HG03469 (cell line): ENCODE measurements around the gene ASS1.

Experiments
- ATAC-seq: cut with Tn5 transposase; IDR thresholded peaks from one replicate; pipeline ENCODE4 v1.9.1; 2021; ENCODE audit warnings: mild to moderate bottlenecking, moderate library complexity, moderate number of reproducible peaks; ENCODE audit not compliant: unreplicated experiment

Gene ASS1

GRCh38 chr9:130526193-130526853 is 81.6 kb downstream of the ASS1 start:
- ATAC-seq: no peak

- ATAC-seq: no peak
Observed at GRCh38 chr9:130526854-130527650, 82.3 kb downstream of the ASS1 start.

DNA sequence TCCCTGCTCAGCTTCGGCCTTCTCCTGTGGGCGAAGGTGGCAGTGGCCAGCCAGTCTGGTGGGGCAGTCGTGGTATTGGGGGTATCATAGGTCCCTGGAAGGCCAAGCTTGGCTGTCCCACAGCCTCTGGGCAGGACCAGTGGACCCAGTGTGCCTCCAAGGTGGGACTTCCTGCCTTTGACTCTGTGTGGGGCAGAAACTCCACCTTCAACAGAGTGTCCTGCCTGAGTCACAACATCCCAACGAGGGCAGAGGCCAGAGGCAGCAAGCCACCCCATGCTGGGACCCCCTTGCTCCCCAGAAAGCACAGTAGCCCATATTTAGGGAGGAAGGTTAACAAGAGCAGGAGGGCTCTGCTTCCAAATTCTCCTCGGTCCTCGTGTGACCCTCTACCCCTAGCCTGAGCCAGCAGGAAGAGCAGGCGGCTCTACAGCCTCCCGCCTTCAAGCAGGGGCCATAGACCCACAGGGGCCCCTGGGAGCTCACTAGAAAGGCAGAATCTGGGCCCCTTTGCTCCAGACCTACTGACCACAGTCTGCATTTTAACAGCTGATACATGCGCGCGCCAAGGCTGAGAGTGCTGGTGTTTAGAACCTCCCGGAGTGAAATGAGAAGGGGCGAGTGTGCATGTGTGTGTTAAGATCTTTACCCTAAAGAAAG is 83.0 kb downstream of the ASS1 start:
- ATAC-seq: no peak

DNA sequence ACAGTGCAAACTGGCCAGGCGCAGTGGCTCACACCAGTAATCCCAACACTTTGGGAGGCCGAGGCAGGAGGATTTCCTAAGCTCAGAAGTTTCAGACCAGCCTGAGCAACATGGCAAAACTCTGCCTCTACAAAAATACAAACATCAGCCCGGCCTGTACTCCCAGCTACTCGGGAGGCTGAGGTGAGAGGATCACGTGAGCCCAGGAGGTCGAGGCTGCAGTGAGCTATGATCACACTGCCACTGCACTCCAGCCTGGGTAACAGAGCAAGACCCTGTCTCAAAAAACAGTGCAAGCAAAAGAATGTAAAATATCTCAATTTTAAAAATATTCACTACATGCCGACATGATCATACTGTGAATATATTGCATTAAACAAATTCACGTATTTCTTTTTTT is 83.9 kb downstream of the ASS1 start:
- no peak for ATAC-seq

GRCh38 chr9:130530938-130531337 is 86.2 kb downstream of the ASS1 start:
- ATAC-seq: no peak

DNA sequence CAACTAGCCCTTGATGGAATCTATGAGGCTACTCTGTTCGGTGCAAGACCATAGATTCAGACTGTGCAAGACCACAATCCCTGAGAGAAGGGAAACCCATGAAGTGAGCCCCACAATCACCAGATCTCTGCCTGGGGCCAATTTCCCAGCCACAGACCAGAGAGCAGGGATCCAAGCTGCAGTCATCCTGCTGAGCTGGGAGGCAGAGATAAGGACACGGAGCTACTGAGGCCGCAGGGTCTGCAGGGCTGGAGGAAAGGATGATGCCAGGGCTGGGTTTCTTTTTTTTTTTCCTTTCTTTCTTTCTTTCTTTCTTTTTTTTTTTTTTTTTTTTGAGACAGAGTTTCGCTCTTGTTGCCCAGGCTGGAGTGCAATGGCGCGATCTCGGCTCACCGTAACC is 86.9 kb downstream of the ASS1 start:
- no peak for ATAC-seq

DNA sequence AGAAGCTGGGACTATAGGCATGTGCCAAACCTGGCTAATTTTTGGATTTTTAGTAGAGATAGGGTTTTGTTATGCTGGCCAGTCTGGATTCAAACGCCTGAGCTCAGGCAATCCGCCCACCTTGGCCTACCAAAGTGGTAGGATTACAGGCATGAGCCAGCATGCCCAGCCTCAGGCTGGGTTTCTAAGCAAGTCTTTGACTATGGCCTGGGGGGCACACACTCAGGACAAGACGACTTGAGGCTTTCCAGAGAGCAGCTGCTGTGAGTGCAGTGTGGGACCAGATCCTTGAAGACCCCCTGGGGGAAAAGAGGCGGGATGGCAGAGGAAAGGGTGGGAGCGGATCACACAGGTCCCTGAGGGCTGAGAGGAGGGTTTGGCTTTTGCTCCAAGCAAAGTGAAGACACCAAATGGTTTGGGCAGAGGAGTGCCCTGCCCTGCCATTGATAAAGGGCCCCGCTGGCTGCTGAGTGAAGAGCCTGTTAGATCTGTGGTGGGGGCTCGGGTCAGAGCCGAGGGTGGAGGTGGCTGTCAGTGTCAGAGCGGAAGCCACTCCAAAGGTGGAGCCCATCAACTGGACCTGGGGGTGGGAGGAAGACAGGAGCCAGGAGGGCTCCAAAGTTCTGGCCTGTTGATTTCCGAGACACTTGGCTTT is 87.8 kb downstream of the ASS1 start:
- ATAC-seq: no peak

DNA sequence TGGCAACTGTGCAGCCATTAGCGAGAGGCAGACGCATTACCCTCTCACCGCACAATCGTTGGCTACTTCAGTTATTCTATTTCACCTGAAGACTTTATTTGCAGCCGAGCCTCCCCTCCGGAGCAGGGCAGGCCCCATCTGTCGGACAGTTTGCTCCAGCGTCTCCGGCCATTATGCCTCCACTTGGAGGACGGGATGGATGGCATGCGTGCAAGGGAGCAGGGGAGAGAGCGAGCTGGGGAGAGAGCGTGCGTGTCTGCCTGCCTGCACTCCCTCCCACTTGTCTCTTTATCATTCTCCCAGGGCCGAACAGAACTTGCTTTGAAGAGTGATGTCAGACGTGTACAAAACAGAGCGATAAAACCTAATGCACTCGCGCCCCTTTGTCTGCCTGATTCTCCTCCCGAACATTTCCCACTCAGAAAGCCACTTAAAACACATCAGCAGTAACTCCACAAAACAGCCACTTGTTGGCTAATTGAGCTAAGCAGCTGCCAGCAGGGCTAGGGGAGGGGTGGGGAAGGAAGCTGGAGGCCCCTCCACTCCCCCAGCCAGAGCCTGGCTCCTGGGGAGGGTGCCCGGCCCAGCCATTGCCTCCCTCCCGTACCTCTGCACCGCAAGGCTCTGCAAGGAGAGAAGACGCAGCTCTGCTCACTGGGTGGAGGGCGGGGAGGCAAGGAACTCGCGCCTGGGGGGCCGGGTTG is 91.2 kb downstream of the ASS1 start:
- no peak for ATAC-seq

DNA sequence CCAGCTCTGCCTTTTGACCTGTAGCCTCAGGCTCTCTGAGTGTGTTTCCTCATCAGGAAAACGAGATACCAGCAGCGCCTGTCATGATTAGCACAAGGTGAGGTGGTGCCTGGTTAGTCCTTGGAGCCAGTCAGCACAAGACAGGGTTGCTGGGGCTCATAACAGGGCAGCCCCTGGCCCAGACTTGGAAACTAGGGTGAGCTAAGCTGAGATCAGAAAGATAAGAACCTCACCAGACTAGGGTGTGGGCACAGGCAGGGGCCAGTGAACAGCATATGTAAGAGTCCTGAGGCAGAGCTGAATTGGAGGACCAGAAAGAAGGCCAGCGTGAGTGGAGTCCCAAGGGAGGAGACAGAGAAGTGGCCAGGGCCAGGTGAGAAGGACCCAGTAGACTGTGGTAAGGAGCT is 91.9 kb downstream of the ASS1 start:
- no peak for ATAC-seq

DNA sequence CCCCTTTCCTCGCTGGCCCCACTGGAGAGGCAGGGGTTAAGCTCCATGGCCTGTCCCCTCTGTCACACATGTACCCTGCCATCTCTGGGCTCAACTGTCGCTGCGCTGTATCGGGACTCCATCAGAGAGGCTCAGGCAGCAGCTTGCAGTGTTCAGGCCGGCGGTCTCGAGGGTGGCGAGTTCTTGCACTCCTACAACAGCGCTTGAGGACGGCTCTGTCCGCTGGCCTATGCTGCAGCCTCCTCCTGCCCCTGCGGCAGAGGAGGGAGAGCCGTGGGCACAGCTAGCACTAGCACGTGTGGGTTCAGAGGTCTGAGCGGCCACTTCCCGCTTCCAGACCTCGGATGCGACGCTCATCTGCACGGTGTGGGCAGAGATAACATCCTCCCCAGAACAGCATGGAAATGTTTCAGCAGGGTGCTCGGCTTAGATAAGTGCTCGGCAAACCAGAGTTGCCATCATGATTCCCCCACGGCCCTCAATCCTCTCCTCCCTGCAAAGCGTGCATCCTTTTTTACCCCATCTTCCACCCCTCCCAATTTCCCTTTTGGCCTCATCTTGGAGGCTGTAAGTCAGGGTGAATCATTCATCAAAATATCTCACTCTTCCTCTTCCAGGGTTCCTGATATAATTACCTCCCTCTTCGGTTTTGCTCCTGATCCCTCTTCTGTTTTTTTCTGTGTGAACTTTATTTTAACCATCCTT is 92.7 kb downstream of the ASS1 start:
- no peak for ATAC-seq

DNA sequence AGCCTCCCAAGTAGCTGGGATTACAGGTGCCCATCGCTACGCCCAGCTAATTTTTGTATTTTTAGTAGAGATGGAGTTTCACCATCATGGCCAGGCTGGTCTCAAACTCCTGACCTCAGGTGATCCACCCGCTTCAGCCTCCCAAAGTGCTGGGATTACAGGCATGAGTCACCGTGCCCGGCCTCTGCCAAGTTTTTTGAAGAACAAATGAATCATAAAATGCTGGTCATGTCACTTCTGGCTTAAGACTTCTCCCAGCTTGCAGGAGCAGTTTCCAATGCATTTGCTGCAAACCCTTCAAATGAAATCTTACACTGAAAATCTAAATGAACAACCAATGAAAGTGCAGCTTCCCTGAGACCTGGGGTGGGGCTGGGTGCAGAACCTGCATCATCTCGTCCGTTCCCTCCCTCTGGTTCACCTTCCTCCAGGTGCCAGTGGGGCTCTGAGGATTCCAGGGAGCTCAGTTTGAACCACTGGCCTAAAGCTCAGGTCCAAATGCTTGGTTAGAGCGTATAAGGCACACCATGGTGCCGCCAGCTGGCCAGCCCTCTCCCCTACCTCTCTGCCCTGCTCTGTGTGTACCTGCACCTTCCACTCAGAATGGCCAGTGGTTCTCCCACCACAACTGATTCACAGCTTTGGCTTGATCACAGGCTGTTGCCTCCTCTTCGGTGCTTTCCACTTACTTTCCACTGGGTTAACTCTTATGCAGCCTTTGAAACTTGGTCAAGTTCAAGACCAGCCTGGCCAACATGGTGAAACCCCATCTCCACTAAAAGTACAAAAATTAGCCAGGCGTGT is 94.9 kb downstream of the ASS1 start:
- ATAC-seq: no peak

GRCh38 chr9:130541533-130541932 is 96.8 kb downstream of the ASS1 start:
- ATAC-seq: no peak

GRCh38 chr9:130542038-130542437 is 97.3 kb downstream of the ASS1 start:
- no peak for ATAC-seq

GRCh38 chr9:130542457-130543228 is 97.9 kb downstream of the ASS1 start:
- ATAC-seq: no peak

GRCh38 chr9:130543368-130543767 is 98.6 kb downstream of the ASS1 start:
- no peak for ATAC-seq

GRCh38 chr9:130543859-130544258 is 99.1 kb downstream of the ASS1 start:
- ATAC-seq: no peak

GRCh38 chr9:130544364-130544763 is 99.6 kb downstream of the ASS1 start:
- ATAC-seq: no peak

DNA sequence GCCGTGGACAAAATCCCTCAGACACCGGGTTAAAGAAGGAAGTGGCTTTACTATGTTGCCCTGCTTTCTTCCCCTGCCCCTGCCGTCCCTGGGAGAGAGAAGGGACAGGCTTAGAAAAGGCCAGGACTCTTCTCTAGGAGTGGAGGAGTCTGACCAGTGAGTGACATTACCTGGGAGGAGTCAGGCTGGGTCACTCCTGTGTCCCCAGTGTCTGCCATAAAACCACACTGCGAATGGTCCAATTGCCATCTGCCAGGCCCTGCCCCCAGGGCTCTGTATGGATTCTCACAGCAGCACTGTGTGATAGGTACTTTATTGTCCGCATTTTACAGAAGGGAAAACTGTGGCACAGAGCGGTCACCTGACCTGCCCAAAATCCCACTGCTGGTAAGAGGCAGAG is 103.3 kb downstream of the ASS1 start:
- no peak for ATAC-seq
